HG03066 (cell line): ENCODE results near the gene INS.

Source experiments
- ATAC-seq: cut with Tn5 transposase; IDR thresholded peaks from one replicate; pipeline ENCODE4 v1.9.1; 2021; ENCODE audit warnings: low read depth; ENCODE audit not compliant: unreplicated experiment

The INS gene

DNA sequence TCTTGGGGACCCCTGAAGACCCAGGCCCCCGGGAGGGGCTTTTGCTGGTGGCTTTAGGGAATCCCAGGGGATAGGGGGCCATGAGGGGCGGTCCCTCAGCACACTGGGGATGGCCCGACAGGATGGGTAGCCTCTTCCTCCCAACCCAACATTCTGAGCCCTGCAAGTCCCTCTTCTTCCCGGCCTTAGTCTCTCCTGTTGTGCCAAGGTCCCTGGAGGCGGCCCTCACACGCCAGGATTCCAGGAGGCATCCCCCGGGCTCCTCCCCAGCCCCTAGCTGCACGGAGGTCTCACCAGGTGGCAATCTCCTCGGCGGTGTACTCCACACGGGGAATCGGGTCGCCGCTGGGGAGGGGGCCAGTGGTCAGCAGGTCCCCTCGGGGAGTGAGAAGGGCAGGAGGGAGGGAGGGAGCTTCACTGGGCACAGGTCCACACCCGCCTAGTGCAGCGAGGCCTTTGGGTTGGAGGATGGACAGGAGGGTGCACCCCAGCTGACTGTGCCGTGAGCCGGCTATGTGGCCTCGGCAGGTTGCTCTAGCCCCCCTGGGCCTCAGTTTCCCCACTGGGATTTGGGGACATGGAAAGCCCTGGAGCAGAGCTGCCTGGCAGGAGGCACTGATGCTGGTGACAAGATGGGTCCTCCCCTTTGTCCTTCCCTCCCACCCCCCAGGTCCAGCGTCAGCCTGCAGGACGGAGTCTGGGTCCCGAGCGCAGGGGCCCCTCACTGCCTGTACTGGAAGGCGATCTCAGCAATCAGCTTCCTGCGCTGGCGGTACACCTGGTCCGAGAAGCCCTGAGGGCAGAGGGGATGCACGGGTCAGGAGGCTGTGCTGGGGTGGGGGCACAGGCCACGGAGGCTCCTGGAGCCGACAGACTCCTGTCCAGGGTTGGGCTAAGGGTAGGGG, 6.4 kb upstream of the INS start:
- ATAC-seq: no peak

DNA sequence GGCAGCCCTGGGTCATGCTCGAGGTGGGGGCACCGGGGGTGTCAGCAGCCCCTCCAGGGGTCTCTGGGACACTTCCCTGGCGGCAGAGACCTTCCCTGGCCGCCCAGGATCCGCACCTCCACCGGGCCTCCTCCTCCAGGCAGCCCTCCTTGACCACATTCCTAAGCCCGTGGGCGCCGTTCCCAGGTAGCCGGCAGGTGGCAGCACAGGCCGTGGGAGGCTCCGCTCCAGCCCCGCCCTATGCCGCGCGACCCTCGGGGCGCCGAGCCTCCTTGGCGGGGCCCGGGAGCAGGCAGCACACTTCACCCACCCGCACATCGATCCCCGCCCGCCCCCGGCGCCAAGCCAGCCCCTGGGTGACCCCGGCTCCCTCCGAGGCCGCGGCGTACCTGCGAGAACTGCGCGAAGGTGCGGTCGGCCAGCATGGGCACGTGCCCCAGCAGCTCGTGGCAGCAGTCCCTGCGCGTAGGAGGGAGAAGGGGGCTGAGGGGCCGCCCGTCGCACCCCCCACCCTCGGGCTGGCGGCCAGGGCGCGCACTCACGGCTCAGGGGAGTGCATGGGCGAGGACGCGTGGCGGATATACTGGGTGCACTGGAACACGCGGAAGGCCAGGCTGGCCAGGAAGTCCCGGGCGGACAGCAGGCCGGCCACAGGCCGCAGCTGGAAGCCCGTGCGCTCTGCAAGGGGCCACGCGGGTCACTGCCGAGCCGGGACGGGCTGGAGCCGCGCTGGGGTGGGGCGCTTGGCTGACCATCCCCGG, 5.3 kb upstream of the INS start:
- ATAC-seq: no peak

DNA sequence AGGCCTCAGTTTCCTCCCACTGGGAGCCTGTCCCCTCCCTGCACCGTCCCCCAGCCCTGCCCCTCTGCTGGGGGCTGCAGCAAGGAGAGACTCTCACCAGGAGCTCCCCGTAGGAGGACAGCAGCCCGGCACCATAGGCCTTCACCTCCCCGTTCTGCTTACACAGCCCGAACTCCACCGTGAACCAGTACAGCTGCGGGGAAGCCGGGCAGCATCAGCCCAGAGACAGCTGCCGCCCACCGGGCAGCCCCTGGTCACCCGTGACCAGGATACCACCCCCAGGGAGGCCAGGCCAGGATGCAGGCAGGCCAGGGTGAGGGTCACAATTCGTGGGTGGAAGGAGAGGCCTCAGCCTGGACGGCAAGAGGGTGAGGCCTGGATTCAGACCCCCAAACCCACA, 4.6 kb upstream of the INS start:
- ATAC-seq: no peak

DNA sequence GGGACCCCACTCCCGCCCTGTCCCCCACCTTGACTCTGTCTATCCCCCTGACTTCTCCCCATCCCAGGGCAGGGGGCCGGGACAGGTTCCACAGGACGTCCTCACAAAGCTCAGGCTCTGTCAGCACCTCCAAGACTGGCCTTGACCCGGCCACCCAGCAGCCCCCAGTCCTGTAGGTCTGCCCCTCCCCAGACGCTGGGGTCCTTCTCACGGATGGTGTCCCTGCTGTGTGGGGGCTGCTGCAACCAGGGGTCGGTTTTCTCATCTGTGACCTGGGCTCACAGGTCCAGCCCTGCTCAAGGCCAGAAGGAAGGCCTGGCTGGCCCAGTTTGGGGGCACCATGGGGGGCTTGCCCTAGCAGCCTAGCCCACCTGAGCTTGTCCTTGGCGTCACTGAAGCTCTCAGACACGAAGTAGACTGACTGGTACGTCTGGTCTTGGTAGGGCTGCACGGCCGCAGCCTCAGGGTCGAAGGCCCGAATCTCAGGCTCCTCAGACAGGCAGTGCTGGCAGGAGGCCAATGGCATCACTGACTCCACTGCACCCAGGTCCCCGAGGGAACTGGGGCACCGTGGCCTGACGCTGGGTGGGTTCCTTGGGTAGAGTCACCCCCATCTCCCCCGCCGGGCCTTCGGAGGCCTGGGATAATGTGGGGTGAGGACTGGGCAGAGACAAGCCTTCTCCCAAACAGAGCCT, 4.0 kb upstream of the INS start:
- no peak for ATAC-seq

DNA sequence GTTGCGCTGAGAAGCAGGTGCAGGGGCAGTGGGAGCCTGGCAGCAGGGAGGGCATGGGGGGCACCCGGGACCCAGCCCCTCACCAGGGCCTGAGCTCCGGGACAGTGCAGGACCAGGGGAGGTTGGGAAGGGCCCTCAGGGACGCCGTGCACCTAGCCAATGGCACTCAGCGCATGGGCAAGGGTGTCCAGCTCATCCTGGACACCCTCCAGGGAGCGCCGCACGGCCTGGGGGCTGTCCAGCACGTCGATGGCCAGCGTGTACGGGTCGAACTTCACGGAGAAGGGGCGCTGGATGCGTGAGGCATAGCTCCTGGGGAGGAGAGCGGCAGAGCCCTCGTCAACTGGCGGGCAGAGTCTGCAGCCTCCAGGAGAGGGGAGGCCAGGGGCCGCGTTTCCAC, 3.1 kb upstream of the INS start:
- no peak for ATAC-seq

DNA sequence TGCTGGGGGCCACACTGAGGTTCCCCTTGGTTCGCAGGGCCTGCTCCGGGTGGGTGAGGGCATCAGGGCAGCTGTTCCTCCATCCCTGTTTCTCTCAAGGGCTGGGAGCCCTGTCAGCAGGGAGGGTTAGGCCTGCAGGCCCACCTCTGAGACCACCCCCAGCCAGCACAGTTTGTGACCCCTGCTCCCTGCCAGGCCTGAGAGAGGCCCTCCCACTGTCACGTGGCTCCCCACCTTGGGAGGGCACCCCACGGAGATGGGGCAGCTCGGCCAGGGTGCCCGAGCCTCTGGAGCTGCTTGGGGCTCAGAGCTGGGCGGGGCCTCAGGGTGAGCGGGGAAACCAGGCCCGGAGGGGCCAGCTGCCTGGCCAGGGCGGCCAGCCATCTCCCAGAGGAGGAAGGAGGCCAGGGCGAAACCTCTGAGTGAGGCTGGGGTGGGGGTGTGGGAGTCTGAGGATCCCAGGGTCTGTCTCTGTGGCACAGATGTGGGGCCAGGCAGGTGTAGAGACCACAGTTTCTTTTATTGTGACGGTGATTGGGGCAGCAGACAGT, 2.5 kb upstream of the INS start:
- no peak for ATAC-seq

DNA sequence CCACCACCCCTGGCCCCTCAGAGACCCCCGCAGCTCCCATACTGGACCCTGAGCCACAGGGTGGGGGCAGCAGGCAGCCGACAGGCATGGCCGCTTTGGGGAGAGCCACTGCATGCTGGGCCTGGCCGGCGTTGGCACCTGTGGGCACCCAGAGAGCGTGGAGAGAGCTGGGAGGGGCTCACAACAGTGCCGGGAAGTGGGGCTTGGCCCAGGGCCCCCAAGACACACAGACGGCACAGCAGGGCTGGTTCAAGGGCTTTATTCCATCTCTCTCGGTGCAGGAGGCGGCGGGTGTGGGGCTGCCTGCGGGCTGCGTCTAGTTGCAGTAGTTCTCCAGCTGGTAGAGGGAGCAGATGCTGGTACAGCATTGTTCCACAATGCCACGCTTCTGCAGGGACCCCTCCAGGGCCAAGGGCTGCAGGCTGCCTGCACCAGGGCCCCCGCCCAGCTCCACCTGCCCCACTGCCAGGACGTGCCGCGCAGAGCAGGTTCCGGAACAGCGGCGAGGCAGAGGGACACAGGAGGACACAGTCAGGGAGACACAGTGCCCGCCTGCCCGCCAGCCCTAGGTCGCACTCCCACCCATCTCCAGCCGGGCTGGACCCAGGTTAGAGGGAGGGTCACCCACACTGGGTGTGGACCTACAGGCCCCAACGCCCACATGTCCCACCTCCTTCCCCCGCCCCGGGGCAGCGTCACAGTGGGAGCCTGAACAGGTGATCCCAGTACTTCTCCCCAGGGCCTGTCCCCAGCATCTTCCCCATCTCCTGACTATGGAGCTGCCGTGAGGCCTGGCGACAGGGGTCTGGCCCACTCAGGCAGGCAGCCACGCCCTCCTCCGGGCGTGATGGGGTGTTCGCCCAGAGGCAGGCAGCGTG, 1.2 kb downstream of the INS start:
- no peak for ATAC-seq

DNA sequence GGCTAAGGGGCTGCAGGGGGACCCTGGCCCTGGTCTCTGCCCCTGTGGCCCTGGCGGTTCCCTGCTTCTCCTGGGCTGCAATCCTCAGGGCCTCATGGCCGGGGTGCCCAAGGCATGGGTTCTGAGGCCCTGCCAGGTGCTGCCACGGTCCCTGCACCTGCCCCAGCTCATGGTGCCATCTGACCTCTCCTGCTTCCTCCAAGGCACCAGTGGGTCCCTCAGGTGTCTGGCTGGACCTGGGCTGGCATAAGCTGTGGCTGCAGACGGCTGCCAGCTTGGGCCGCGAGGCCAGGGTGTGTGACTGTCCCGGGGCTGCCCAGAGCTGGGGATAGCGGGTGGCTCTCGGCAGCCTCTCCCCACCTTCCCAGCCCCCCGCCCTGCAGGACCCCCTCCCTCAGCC, 2.0 kb downstream of the INS start:
- ATAC-seq: no peak

DNA sequence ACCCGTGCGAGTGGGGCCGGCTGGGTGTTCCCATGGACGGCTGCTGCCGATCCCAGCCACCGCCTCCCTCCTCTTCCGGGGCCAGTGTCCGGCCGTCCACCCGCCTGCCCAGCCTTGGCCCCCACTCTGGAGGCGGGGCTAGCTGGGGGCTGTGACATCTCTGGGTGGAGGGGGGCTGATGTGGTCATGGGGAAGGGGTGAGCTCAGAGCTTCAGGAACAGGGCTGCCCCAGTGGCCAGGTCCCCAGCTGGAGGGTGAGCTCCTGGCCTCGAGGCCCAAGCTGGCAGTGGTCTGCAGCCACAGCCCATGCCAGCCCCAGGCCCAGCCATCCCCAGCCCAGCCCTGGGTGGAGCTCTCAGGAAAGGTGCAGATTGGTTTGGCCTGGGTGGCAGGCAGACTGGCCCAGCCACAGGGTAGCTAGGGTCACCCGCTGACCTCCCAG, 2.7 kb downstream of the INS start:
- ATAC-seq: no peak

DNA sequence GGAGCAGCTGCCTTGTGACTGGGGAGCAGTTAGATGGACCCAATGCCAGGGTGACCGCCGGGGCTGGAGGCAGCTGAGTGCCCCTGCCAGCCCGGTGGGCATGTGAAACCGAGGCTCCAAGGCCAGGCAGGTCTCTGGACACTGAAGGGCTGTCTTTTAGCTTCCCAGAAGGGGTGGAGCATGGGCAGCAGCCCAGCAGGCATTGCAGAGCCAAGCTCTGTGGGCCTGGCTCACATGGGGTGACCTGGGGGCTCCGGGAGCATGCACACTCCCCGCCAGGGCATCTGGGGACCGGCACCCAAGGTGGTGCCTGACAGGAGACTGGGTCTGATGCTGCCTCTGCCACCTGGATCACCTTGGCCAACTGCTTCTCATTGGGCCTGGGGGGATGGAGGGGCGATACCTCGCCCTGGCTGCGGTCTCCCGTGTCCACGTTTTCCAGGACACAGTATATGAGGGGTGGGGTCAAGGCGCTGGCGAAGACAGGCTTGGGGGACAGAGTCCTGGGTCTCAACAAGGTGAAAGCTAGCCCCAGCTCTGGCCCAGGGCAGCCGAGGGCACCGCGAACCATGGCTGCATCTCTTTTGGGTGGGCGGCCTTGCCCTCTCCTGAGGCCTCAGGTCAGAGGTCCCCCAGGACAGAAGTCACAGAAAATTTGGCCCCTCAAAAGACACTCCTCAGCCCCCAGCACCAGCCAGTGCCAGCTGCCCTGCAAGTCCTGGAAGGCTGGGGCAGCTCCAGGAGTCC, 3.5 kb downstream of the INS start:
- ATAC-seq: no peak

DNA sequence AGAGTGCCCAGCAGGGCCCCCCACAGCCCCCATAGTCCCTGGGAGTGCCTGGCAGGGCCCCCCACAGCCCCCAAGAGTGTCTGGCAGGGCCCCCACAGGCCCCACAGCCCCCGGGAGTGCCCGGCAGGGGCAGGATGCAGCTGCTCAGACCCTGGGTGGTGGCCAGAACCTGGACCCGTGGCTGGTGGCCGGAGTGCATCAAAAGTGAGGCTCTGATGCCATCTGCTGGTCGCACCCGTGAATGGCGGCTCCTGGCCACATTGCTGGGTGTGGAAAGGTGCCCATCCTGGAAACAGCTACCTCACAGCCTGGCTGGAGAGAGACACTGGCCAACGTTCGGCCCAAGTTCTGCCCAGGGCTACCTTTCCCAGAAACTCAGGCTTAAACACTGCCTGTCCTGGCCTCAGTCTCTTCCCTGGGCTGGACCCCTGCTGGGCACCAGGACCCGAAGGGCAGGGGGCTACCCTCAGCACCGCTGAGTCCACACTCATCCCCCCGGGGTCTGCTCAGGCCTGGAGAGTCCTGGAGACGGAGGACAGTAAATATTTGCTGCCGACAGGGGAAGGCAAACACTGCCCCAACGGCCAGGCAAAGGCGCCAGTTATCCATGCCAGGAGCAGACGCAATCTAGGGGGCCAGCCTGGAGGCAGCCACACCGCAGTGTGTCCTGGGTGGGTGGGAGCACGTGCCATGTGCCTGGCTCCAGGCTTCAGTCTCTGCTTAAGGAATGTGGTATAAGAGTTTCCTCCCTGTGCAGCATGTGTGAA, 4.4 kb downstream of the INS start:
- no peak for ATAC-seq

DNA sequence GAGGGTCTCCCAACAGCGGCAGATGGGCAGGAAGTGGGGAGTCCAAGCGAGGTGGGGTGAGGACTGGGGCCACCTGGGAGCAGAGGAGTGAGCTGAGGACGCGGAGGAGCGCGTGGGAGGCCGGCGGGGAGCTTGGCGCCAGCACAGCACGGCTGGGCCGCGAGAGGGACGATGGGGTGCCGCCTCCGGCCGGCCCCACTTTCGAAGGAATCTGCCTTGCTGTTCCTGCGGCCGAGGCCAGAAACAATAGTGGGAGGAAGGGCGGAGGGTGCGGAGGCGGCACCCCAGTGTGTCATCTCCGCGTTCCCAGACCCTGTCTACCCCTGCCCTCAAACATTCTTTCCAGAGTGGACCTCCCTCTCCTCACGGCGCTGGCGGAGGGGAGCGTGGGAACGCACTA, 5.5 kb downstream of the INS start:
- ATAC-seq: no peak

DNA sequence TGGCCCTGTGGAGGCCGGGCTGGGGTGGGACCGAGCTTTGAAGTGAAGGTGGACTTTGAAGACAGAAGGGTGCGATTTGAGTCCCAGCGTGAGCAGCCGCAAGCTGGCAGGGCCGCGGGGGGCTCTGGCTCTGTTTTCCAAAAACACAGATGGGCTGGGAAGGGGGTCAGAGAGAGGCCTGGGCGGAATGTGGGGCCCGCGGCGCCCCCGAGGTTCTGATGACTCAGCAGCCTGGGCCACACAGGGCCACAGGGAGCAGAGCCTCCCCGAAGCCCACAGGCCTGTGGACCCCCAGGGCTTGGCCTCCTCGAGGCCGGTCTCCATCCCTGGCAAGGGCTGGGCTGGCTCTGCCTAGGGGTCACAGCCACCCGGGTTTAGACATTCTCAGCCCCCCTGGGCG, 6.1 kb downstream of the INS start:
- ATAC-seq: no peak

DNA sequence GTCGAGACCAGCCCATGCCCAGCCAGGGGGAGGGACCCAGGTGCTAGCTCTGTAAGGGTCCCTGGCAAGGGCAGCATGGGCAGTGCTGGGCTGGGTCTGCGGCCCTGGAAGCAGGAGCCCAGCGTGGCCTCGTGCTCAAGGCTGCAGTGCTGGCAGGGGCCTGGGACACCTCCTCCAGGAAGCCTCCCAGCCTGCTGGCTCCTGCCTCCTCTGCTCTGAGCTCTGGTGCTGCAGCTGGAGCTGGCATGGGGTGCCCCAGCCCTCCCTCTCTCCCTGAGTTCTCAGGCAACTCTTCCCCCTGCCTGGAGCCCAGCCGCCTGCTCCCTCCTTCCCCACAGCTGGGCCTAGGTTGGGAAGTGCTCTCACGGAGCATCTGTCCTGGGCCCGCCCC, 6.8 kb downstream of the INS start:
- ATAC-seq: no peak

DNA sequence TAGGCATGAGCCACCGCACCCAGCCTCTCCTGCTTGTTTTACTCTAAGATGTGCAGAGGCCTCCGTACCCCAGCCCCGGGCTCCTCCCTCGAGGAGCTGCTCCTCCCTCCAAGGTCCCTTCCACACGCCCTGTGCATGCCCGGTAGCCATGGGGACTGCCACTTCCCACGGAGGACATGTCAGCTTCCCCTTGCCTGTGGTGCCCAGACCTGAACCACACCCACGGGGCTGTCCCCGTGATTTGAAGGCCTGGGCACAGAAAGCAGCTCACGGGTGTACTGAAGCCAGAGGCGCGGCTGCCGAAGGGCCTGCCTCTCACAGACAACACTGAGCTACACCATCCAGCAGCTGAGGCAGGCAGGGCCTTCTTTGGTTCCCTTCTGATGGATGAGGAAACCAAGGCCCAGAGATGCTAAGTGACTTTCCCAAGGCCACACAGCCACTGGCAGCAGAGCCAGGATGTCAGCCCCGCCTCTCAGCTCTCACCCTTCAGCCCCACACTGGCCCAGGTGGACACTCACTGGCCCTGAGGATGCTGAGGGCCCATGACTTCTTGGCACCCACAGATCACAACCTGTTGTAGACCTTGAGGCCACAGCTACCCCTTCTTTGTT, 7.3 kb downstream of the INS start:
- ATAC-seq: no peak

DNA sequence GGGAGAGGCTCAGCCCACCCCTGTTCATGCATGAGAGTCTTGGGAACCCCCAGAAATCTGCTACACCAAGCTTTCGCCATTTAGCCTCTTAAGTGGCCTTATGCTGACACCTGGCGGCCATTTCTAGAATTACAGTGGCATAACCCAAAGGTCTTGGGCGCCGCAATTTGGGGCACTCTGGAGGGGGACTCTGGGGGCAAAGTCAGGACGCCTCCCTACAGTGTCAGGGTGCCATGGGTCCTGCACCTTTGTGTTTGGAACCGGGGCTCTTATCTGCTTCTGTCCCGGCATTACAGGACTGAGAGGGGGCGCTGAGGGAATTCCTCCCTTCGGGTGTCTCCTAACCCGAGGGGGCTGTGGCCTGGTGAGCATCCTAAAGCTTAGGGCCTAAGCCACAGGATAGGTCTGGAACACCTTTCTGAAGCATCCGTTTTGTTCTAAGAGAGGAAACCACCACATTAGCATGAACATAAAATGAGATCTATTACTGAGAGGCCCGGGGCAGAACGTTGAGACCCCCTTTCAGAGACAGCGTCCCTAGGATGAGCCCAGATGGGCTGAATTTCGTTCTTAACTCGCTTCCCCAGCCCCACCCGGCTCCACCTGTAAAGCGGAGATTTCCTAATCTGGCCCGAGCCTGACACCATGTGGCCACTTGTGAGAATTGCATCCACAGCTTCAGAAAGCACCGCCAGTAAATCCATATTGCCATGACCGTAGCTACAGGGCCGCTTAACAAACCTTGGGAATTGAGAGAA, 9.3 kb downstream of the INS start:
- no peak for ATAC-seq
